ENCODE data around the gene BOLL.

DNA sequence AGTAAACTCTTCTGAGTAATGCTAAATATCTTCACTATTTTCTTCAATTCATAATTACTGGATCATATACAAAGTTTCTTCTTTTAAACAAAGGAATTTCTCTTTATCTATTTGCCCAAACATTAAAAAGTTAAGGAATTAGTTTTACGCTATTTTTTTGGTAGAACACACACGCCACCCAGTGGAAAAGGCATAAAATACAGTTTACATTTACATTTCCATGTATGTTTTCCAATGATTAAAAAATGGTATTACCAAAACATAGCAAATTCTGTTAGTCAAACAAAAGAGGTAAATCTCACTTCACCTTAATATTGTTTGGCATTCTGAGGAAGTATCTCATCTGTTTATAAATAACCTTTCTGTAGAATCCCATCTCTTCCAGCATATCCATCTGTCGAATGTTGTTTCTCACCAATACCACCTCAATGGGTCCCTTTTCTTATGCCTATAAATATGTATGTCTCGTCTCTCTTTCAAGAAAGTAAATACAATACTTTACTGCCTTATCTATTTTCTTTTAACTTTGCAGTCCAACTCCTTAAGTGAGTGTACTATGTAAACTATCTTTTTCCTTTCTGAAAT lies 7.2 kb downstream of the BOLL start:
- no peak for TF ChIP-seq POLR2A (IDR thresholded peaks at IDR 0.05)
- TF ChIP-seq, protein P1, sequence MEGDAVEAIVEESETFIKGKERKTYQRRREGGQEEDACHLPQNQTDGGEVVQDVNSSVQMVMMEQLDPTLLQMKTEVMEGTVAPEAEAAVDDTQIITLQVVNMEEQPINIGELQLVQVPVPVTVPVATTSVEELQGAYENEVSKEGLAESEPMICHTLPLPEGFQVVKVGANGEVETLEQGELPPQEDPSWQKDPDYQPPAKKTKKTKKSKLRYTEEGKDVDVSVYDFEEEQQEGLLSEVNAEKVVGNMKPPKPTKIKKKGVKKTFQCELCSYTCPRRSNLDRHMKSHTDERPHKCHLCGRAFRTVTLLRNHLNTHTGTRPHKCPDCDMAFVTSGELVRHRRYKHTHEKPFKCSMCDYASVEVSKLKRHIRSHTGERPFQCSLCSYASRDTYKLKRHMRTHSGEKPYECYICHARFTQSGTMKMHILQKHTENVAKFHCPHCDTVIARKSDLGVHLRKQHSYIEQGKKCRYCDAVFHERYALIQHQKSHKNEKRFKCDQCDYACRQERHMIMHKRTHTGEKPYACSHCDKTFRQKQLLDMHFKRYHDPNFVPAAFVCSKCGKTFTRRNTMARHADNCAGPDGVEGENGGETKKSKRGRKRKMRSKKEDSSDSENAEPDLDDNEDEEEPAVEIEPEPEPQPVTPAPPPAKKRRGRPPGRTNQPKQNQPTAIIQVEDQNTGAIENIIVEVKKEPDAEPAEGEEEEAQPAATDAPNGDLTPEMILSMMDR (IDR thresholded peaks at IDR 0.05): peak; percentile 65 to 79 (median 74)
